Heart left ventricle (tissue), 16 donors: ENCODE data around the gene PTGFRN. TPM values are rescaled to one million over a fixed set of nuclear protein-coding genes. Genes with fewer than 3 reads are reported as not detected.

ENCODE experiments used
- ATAC-seq, 4 donors: fragments of 200-7000 bp; cut with Tn5 transposase; one replicate each; pipeline ENCODE4 v1.9.1; 2020 to 2022; ENCODE audit warnings: moderate library complexity in 4 of 4, mild to moderate bottlenecking in 3 of 4, moderate number of reproducible peaks in 1 of 4
- DNase-seq, 5 donors: peaks; one replicate each; pipeline ENCODE4 v3.0.0-alpha.2; 2020
- H3K27ac ChIP-seq, 12 donors: fragments of 200-600 bp; sonication (generic) in 4 of 12; one replicate each; pipeline versions ENCODE4 v1.5.0 to v1.8.0; 2016 to 2022; ENCODE audit warnings: mild to moderate bottlenecking in 2 of 12
- H3K27me3 ChIP-seq, 9 donors: fragments of 200-600 bp; sonication (generic) in 2 of 9; one replicate each; pipeline versions ENCODE4 v1.5.1 to v1.8.0; 2016 to 2022; ENCODE audit warnings: mild to moderate bottlenecking in 3 of 9
- H3K36me3 ChIP-seq, 9 donors: fragments of 200-600 bp; sonication (generic) in 2 of 9; one replicate each; pipeline versions ENCODE4 v1.5.0 to v1.8.0; 2018 to 2022; ENCODE audit warnings: mild to moderate bottlenecking in 2 of 9
- H3K4me1 ChIP-seq, 12 donors: fragments of 200-600 bp; sonication (generic) in 4 of 12; one replicate each; pipeline versions ENCODE4 v1.5.0 to v1.8.0; 2016 to 2022; ENCODE audit warnings: mild to moderate bottlenecking in 3 of 12
- H3K4me3 ChIP-seq, 12 donors: fragments of 200-600 bp; sonication (generic) in 4 of 12; one replicate each; pipeline versions ENCODE4 v1.5.0 to v1.8.0; 2017 to 2022; ENCODE audit warnings: mild to moderate bottlenecking in 9 of 12, moderate library complexity in 4 of 12
- H3K9me3 ChIP-seq, 12 donors: fragments of 200-600 bp; sonication (generic) in 4 of 12; one replicate each; pipeline versions ENCODE4 v1.5.0 to v1.8.0; 2016 to 2022; ENCODE audit warnings: mild to moderate bottlenecking in 1 of 12
- CTCF ChIP-seq, 12 donors: fragments of 200-600 bp; sonication (generic) in 4 of 12; IDR thresholded peaks; one replicate each; pipeline versions ENCODE4 v1.5.0 to v1.8.0; 2018 to 2022; ENCODE audit warnings: antibody characterized with exemption in 12 of 12, mild to moderate bottlenecking in 5 of 12
- POLR2A ChIP-seq, 2 donors: fragments of 450-650 bp; IDR thresholded peaks; one replicate each; pipeline ENCODE4 v1.6.1; 2017; ENCODE audit warnings: antibody characterized with exemption in 2 of 2, mild to moderate bottlenecking in 2 of 2, moderate library complexity in 2 of 2
- WGBS, 4 donors: extraction: QIAGEN DNeasy Blood & Tissue Kit in 2 of 4; methylation state at CpG; one replicate each; pipeline versions ENCODE4 v1.1.5 to v1.1.7; 2013 to 2018; 5-methylcytosine and 5-hydroxymethylcytosine counted together
- intact Hi-C, 10 donors: fragments of 100-400 bp; cut with DNase I; formaldehyde crosslinking; loops; one replicate each; pipeline versions ENCODE4 v1.11.1 to v1.14.2; 2022
- polyA plus RNA-seq, 2 donors: library from polyadenylated mRNA; stranded (reverse); fragments of 200-250 nt; gene quantifications; one replicate each; pipeline ENCODE4 v1.2.3, GENCODE V29; 2013
- total RNA-seq, 9 donors: library from RNA; depleted of rRNA in 2 of 9; stranded (reverse); fragments of >200 nt in 2 of 9; fragmentation: NEBNext Ultra II Directional in 3 of 9; extraction: Animal tissue kit (Norgen Biotek cat#: 25700) in 3 of 9; gene quantifications; one replicate each; pipeline versions ENCODE4 v1.1.0 to v1.2.4, GENCODE V29; 2016 to 2023
- donor health status: ischemic (EF 13 %, LVEDD 7.1; RV severe dilation, severe dysfunction).
- donor health status: healthy with polysubstance abuse.
- donor health status: DM: no; HTN: yes; CAD: no.
- donor health status: DM: no; HTN: no; CAD: no.
- donor health status: ischemic (EF 25% LVEDD 6.9; RV normal size, moderate dysfunction).
- donor health status: ischemic (EF 25% LVEDD 5.7; RV mildly dilated, moderate dysfunction).
- donor health status: healthy.
- donor health status: DM: yes; HTN: yes; CAD: no.
- donor health status: ischemic (EF 35%, LVEDD 5.7; RV mildly dilated, moderate dysfunction).
- donor health status: nonischemic (EF 11% LVEDD 7.7; RV severe dilation, severe dysfunction).
- donor health status: DM: yes; HTN: yes; CAD: no.
- donor health status: PGD.
- donor health status: ischemic (EF 29% LVEDD 5.4; RV normal size, mild dysfunction).
- donor health status: nonischemic (EF 23%, LVEDD 6.1; RV moderate dilation, normal function).

The PTGFRN gene
- total and polyA plus RNA-seq, 11 donors = 21.5 to 231 (median 98.7) TPM

GRCh38 chr1:116880917-116881316 is 28.8 kb upstream of the PTGFRN start:
- no peaks in the 10 kb centered on the region for H3K36me3 ChIP-seq
- intact Hi-C loops = no loop called here
- H3K9me3 ChIP-seq = no peaks in the 10 kb centered on the region
- H3K4me1 ChIP-seq = peaks cover 0 to 43% (median 24%) of the 10 kb centered on the region in 12 donors
- no peaks in the 10 kb centered on the region for H3K27me3 ChIP-seq
- TF ChIP-seq CTCF (IDR thresholded peaks at IDR 0.05) (no peak), POLR2A (IDR thresholded peaks at IDR 0.05) (no peak)
- WGBS, 4 donors = 88 to 90% (median 89%) methylated on average over 5 of the region's 5 CpGs
- H3K4me3 ChIP-seq = no peak overlapping the region
- H3K27ac ChIP-seq = peak overlapping the region in 5 of 12 donors; percentile 60 to 84 (median 67)
- DNase-seq (peak in 3 of 5 donors; percentile 47 to 61 (median 57)), ATAC-seq (peak in 3 of 4 donors; percentile 18 to 45 (median 19))

- peaks cover 0 to 44% (median 25%) of the 10 kb centered on the region in 12 donors for H3K4me1 ChIP-seq
- WGBS, 4 donors = 67 to 82% (median 78%) methylated on average over 9 of the region's 9 CpGs
- DNase-seq (peak in 4 of 5 donors; percentile 41 to 47 (median 46)), ATAC-seq (peak; percentile 55 to 71 (median 70))
- no peak overlapping the region for H3K4me3 ChIP-seq
- peak overlapping the region; percentile 12 to 84 (median 64) for H3K27ac ChIP-seq
- no peaks in the 10 kb centered on the region for H3K36me3 ChIP-seq
- H3K27me3 ChIP-seq = no peaks in the 10 kb centered on the region
- peak in 6 of 12 donors; percentile 8 to 30 (median 24) for TF ChIP-seq CTCF (IDR thresholded peaks at IDR 0.05)
- no peak for TF ChIP-seq POLR2A (IDR thresholded peaks at IDR 0.05)
- no peaks in the 10 kb centered on the region for H3K9me3 ChIP-seq
- intact Hi-C loops = no loop called here
Observed at GRCh38 chr1:116881879-116882520, 27.7 kb upstream of the PTGFRN start.

- WGBS, 4 donors = 84 to 93% (median 90%) methylated on average over 4 of the region's 4 CpGs
Observed at GRCh38 chr1:116882866-116883265, 26.9 kb upstream of the PTGFRN start.

More at GRCh38 chr1:116882866-116883265, 26.9 kb upstream of the PTGFRN start:
- Histone ChIP-seq H3K27me3 (no peaks in the 10 kb centered on the region), H3K4me3 (no peak overlapping the region), H3K4me1 (peaks cover 0 to 36% (median 16%) of the 10 kb centered on the region in 12 donors), H3K27ac (peak overlapping the region in 6 of 12 donors; percentile 21 to 84 (median 42)), H3K9me3 (no peaks in the 10 kb centered on the region), H3K36me3 (no peaks in the 10 kb centered on the region)
- ATAC-seq (no peak), DNase-seq (no peak)
- TF ChIP-seq CTCF (IDR thresholded peaks at IDR 0.05) (no peak), POLR2A (IDR thresholded peaks at IDR 0.05) (no peak)
- intact Hi-C loops = no loop called here
